ENCODE data around the gene TARDBP. TPM values are rescaled to one million over a fixed set of nuclear protein-coding genes. Genes with fewer than 3 reads are reported as not detected.

Gene TARDBP
- total and polyA plus RNA-seq, 9 of the 15 experiments (the other 6 are each of a cell fraction or from before 2014, with no cell fraction given) = 122 to 515 (median 243) TPM

GRCh38 chr1:10973956-10974881, 38.2 kb upstream of the TARDBP start (continued):
- no peak for TF ChIP-seq RAD51 (IDR thresholded peaks at IDR 0.05; ENCODE audit: borderline replicate concordance, low read depth)
- no peak for TF ChIP-seq GTF2E2 (tag; IDR thresholded peaks at IDR 0.05)
- no peak for TF ChIP-seq USF1 (CRISPR knock-in tag; IDR thresholded peaks at IDR 0.05)

GRCh38 chr1:10975567-10976326, 36.7 kb upstream of the TARDBP start:
- H3K4me2 ChIP-seq (ENCODE audit: insufficient read depth, low read length) = no peak overlapping the region
- H3K9ac ChIP-seq (ENCODE audit: insufficient read depth in 1 of 2, low read depth in 2 of 2, low read length in 2 of 2) = no peak overlapping the region
- no TSS peak for BruUV-seq (replicated peaks)
- in situ Hi-C loops (cut with MboI) = no loop called here
- POLR2A ChIA-PET = interaction anchor here (0.7 kb wide), 1 partner anchor 408 kb away, joined by 3 read pairs; no protein-coding TSS in a partner anchor
- DNase-seq (ENCODE audit: extremely low read depth in 1 of 4, low spot score in 3 of 4) (no peak), FAIRE-seq (no peak), ATAC-seq (no peak)
- H4K20me1 ChIP-seq (replicated peaks; ENCODE audit: control insufficient read depth, insufficient read depth, low read length) = no peaks in the 10 kb centered on the region; the same call in 1 of the 2 replicates
- H3K27ac ChIP-seq (ENCODE audit: extremely low read depth, low read depth, low read length) = no peak overlapping the region
- H3K27me3 ChIP-seq (ENCODE audit: control insufficient read depth in 2 of 2, insufficient read depth in 2 of 2, low read length in 2 of 2) = peaks cover 59 to 86% of the 10 kb centered on the region in 2 experiments
- intact Hi-C loops (cut with micrococcal nuclease) = no loop called here
- CTCF ChIA-PET (ENCODE audit: low intra/inter-chr PET ratio) = no interaction called here
- H3K9me3 ChIP-seq (replicated peaks; ENCODE audit: control insufficient read depth, insufficient read depth, low read depth, low read length) = no peaks in the 10 kb centered on the region
- H3K4me1 ChIP-seq (replicated peaks in 1 of 2; ENCODE audit: control insufficient read depth in 2 of 2, insufficient read depth in 2 of 2, low read length in 2 of 2) = peaks cover 0 to 13% of the 10 kb centered on the region in 2 experiments; a peak in 1 of 5 replicates
- H3K9me1 ChIP-seq (ENCODE audit: control insufficient read depth, insufficient read depth, low read length) = no peaks in the 10 kb centered on the region
- no peak overlapping the region for H2AFZ ChIP-seq (ENCODE audit: low read depth, low read length)
- no peaks in the 10 kb centered on the region for H3K79me2 ChIP-seq (ENCODE audit: control insufficient read depth, insufficient read depth, low read length)
- H3K4me3 ChIP-seq = no peak overlapping the region
- no peaks in the 10 kb centered on the region for H3K36me3 ChIP-seq (ENCODE audit: control insufficient read depth, insufficient read depth, low read length)
- 5% methylated on average over 18 of the region's 19 CpGs for WGBS (ENCODE audit: insufficient coverage, low coverage, missing lambda C conversion rate)
- TF ChIP-seq ZBTB40 (IDR thresholded peaks at IDR 0.05) (no peak), ZBTB40 (CRISPR knock-in tag; IDR thresholded peaks at IDR 0.05) (no peak), NEUROD1 (IDR thresholded peaks at IDR 0.05; ENCODE audit: borderline replicate concordance, low read depth, low read length, partially characterized antibody) (no peak)

All from K562 (cell line).